K562 (cell line): Measurements from ENCODE around the gene TBL1X. TPM values are rescaled to one million over a fixed set of nuclear protein-coding genes. Genes with fewer than 3 reads are reported as not detected.

ENCODE experiments used
- ARID4B ChIP-seq: sonication (generic); formaldehyde crosslinking; IDR thresholded peaks from 2 replicates; pipeline ENCODE4 v1.8.0; 2022; ENCODE audit warnings: mild to moderate bottlenecking, missing genetic modification reagents
- CUX1 ChIP-seq: fragments of 200-800 bp; sonication (Bioruptor generic); IDR thresholded peaks from 2 replicates; pipeline ENCODE4 v1.6.1; 2016; ENCODE audit warnings: missing genetic modification characterization, missing compliant biosample characterization
- ELF4 ChIP-seq: fragments of 450-650 bp; formaldehyde crosslinking; IDR thresholded peaks from 2 replicates; pipeline ENCODE4 v1.4.0; 2022; ENCODE audit warnings: missing genetic modification characterization
- GTF3C2 ChIP-seq: IDR thresholded peaks from 3 replicates; pipeline ENCODE4 v1.6.1; 2011; ENCODE audit warnings: borderline replicate concordance, mild to moderate bottlenecking, moderate library complexity; ENCODE audit not compliant: insufficient read length; ENCODE audit errors: extremely low read depth
- LARP7 ChIP-seq: fragments of 450-650 bp; IDR thresholded peaks from 2 replicates; pipeline ENCODE4 v1.6.1; 2016
- MEF2A ChIP-seq: IDR thresholded peaks from 2 replicates; pipeline ENCODE4 v1.6.1; 2011; ENCODE audit warnings: low read depth, mild to moderate bottlenecking, low read length, moderate library complexity; ENCODE audit not compliant: control insufficient read depth
- MTA2 ChIP-seq: fragments of 450-650 bp; IDR thresholded peaks from 2 replicates; pipeline ENCODE4 v1.6.1; 2016; ENCODE audit warnings: low read depth
- RBFOX2 ChIP-seq: fragments of 200-400 bp; formaldehyde crosslinking; IDR thresholded peaks from 2 replicates; pipeline ENCODE4 v1.6.1; 2017; ENCODE audit warnings: low read depth, mild to moderate bottlenecking, low read length, moderate library complexity
- TEAD1 ChIP-seq, 2 experiments: fragments of 450-650 bp in 1 of 2; sonication (generic) in 1 of 2; formaldehyde crosslinking; IDR thresholded peaks; 2 replicates each; pipeline versions ENCODE4 v1.4.0 to v1.8.0; 2020 to 2022; ENCODE audit warnings: mild to moderate bottlenecking in 2 of 2, missing genetic modification reagents in 1 of 2
- THRA ChIP-seq: fragments of 450-650 bp; IDR thresholded peaks from 2 replicates; pipeline ENCODE4 v1.6.1; 2017; ENCODE audit warnings: mild to moderate bottlenecking, moderate library complexity
- TRIM24 ChIP-seq, 2 experiments: fragments of 450-650 bp; IDR thresholded peaks; 2 replicates each; pipeline ENCODE4 v1.6.1; 2016
- TRIM28 ChIP-seq: fragments of 450-650 bp; IDR thresholded peaks from 2 replicates; pipeline ENCODE4 v1.6.1; 2017
- ZNF431 ChIP-seq: sonication (generic); formaldehyde crosslinking; IDR thresholded peaks from 2 replicates; pipeline ENCODE4 v1.8.0; 2022; ENCODE audit warnings: mild to moderate bottlenecking, missing genetic modification reagents
- ZNF584 ChIP-seq: fragments of 200-800 bp; sonication (Bioruptor generic); IDR thresholded peaks from 2 replicates; pipeline ENCODE4 v1.6.1; 2016; ENCODE audit warnings: low read depth, mild to moderate bottlenecking, missing genetic modification characterization, missing compliant biosample characterization
- polyA plus RNA-seq, 8 experiments: library from polyadenylated mRNA; depleted of rRNA in 4 of 8; stranded (reverse) in 5 of 8; unstranded in 3 of 8; fragments of >200 nt; fragmentation: Nextera tagmentation in 2 of 8; fragmentation: Illumina TruSeq in 1 of 8; extraction: Ambion mirVana in 2 of 8; extraction: Trizol in 1 of 8; gene quantifications; 2 replicates each; pipeline versions ENCODE4 v1.2.1 to v1.2.3, GENCODE V29; 2011 to 2014; ENCODE audit warnings: inconsistent platforms in 1 of 8, missing spikeins in 1 of 8
- total RNA-seq, 7 experiments: library from RNA; depleted of rRNA in 6 of 7; stranded (reverse); fragments of >200 nt in 6 of 7; fragmentation: Illumina TruSeq in 2 of 7; extraction: Trizol in 2 of 7; gene quantifications; 2 replicates each; pipeline versions ENCODE4 v1.2.1 to v1.2.3, GENCODE V29; 2011 to 2021; ENCODE audit warnings: low replicate concordance in 1 of 7

TBL1X gene
- total and polyA plus RNA-seq, 9 of the 15 experiments (the other 6 are each of a cell fraction or from before 2014, with no cell fraction given), result 6.0 to 49.6 (median 19.7) TPM

GRCh38 chrX:9515973-9516538 lies 51.2 kb downstream of the TBL1X start (continued):
- TF ChIP-seq MEF2A (no peak), ZNF584 (CRISPR knock-in tag) (no peak), RBFOX2 (no peak), TEAD1 (CRISPR knock-in tag; IDR thresholded peaks at IDR 0.05) (peak; percentile 42 to 60; a peak in 2 of 4 replicates), ARID4B (no peak), THRA (peak; percentile 42; the same call in 1 of the 2 replicates), ZNF431 (CRISPR knock-in tag) (no peak), ELF4 (CRISPR knock-in tag) (no peak), TRIM28 (no peak), CUX1 (CRISPR knock-in tag) (no peak), GTF3C2 (no peak), MTA2 (no peak), TRIM24 (IDR thresholded peaks at IDR 0.05) (peak; percentile 81 to 83), LARP7 (no peak)
